Liver (tissue), 3 donors: ENCODE data around the gene PRCD.
"Not testable (repeated sequence)": the region's sequence is repeated elsewhere in the genome, so short reads cannot be mapped to it uniquely, and the experiment has no call there.

ENCODE experiments used
- EGR1 ChIP-seq, 2 donors: IDR thresholded peaks; 2 replicates each; pipeline ENCODE4 v1.6.1; 2016 to 2018; ENCODE audit warnings: antibody characterized with exemption in 2 of 2, low read depth in 2 of 2
- GABPA ChIP-seq, 2 donors: IDR thresholded peaks in 1 of 2; conservative IDR thresholded peaks in 1 of 2; 2 replicates each; pipeline ENCODE4 v1.6.1; 2016; ENCODE audit warnings: antibody characterized with exemption in 2 of 2, mild to moderate bottlenecking in 1 of 2, moderate library complexity in 1 of 2
- JUND ChIP-seq, 2 donors: IDR thresholded peaks; 2 replicates each; pipeline ENCODE4 v1.6.1; 2016; ENCODE audit warnings: antibody characterized with exemption in 2 of 2
- SP1 ChIP-seq: IDR thresholded peaks from 2 replicates; pipeline ENCODE4 v1.6.1; 2018; ENCODE audit warnings: antibody characterized with exemption, mild to moderate bottlenecking
- TAF1 ChIP-seq: conservative IDR thresholded peaks from 2 replicates; pipeline ENCODE4 v1.6.1; 2016; ENCODE audit warnings: antibody characterized with exemption, mild to moderate bottlenecking
- YY1 ChIP-seq: IDR thresholded peaks from 2 replicates; pipeline ENCODE4 v1.6.1; 2016; ENCODE audit warnings: antibody characterized with exemption, mild to moderate bottlenecking
- ZBTB33 ChIP-seq: IDR thresholded peaks from 2 replicates; pipeline ENCODE4 v1.6.1; 2016; ENCODE audit warnings: antibody characterized with exemption
- TF ChIP-seq, protein P1 (sequence below): fragments of 150-350 bp; IDR thresholded peaks from 2 replicates; pipeline ENCODE4 v1.5.1; 2017; ENCODE audit warnings: improper control_type of control experiment, low read depth, low read length; ENCODE audit not compliant: missing input control
- TF ChIP-seq, protein P2 (sequence below): IDR thresholded peaks from 2 replicates; pipeline ENCODE4 v1.6.1; 2016; ENCODE audit warnings: antibody characterized with exemption, mild to moderate bottlenecking
- TF ChIP-seq, protein P3 (sequence below): IDR thresholded peaks from 2 replicates; pipeline ENCODE4 v1.6.1; 2016; ENCODE audit warnings: antibody characterized with exemption
- donor health status: healthy.
- donor health status: healthy.

GRCh38 chr17:76508472-76509063, 31.3 kb upstream of the PRCD start:
- TF ChIP-seq EGR1 (IDR thresholded peaks at IDR 0.05; ENCODE audit: low read depth in 2 of 2); TAF1; SP1; GABPA (IDR thresholded peaks at IDR 0.05 in 1 of 2, conservative IDR thresholded peaks at IDR 0.05 in 1 of 2); ZBTB33; YY1; JUND (IDR thresholded peaks at IDR 0.05): not testable (repeated sequence)
- TF ChIP-seq, protein P1, sequence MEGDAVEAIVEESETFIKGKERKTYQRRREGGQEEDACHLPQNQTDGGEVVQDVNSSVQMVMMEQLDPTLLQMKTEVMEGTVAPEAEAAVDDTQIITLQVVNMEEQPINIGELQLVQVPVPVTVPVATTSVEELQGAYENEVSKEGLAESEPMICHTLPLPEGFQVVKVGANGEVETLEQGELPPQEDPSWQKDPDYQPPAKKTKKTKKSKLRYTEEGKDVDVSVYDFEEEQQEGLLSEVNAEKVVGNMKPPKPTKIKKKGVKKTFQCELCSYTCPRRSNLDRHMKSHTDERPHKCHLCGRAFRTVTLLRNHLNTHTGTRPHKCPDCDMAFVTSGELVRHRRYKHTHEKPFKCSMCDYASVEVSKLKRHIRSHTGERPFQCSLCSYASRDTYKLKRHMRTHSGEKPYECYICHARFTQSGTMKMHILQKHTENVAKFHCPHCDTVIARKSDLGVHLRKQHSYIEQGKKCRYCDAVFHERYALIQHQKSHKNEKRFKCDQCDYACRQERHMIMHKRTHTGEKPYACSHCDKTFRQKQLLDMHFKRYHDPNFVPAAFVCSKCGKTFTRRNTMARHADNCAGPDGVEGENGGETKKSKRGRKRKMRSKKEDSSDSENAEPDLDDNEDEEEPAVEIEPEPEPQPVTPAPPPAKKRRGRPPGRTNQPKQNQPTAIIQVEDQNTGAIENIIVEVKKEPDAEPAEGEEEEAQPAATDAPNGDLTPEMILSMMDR, result not testable (repeated sequence)
- TF ChIP-seq, protein P2, sequence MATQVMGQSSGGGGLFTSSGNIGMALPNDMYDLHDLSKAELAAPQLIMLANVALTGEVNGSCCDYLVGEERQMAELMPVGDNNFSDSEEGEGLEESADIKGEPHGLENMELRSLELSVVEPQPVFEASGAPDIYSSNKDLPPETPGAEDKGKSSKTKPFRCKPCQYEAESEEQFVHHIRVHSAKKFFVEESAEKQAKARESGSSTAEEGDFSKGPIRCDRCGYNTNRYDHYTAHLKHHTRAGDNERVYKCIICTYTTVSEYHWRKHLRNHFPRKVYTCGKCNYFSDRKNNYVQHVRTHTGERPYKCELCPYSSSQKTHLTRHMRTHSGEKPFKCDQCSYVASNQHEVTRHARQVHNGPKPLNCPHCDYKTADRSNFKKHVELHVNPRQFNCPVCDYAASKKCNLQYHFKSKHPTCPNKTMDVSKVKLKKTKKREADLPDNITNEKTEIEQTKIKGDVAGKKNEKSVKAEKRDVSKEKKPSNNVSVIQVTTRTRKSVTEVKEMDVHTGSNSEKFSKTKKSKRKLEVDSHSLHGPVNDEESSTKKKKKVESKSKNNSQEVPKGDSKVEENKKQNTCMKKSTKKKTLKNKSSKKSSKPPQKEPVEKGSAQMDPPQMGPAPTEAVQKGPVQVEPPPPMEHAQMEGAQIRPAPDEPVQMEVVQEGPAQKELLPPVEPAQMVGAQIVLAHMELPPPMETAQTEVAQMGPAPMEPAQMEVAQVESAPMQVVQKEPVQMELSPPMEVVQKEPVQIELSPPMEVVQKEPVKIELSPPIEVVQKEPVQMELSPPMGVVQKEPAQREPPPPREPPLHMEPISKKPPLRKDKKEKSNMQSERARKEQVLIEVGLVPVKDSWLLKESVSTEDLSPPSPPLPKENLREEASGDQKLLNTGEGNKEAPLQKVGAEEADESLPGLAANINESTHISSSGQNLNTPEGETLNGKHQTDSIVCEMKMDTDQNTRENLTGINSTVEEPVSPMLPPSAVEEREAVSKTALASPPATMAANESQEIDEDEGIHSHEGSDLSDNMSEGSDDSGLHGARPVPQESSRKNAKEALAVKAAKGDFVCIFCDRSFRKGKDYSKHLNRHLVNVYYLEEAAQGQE, result not testable (repeated sequence)
- TF ChIP-seq, protein P3, sequence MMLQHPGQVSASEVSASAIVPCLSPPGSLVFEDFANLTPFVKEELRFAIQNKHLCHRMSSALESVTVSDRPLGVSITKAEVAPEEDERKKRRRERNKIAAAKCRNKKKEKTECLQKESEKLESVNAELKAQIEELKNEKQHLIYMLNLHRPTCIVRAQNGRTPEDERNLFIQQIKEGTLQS, result not testable (repeated sequence)
